Breast epithelium (tissue), 3 donors: ENCODE data around the gene TM2D3.

Source experiments
- CTCF ChIP-seq, 3 donors: fragments of 450-650 bp; IDR thresholded peaks; one replicate each; pipeline ENCODE4 v1.5.1; 2016 to 2017; ENCODE audit warnings: antibody characterized with exemption in 3 of 3, mild to moderate bottlenecking in 3 of 3, moderate library complexity in 3 of 3
- POLR2A ChIP-seq: fragments of 450-650 bp; IDR thresholded peaks from one replicate; pipeline ENCODE4 v1.6.1; 2016; ENCODE audit warnings: antibody characterized with exemption, mild to moderate bottlenecking, moderate library complexity

GRCh38 chr15:101672298-101672697, 20.1 kb upstream of the TM2D3 start:
- TF ChIP-seq POLR2A (no peak), CTCF (IDR thresholded peaks at IDR 0.05) (no peak)
